Smooth muscle cell of the pulmonary artery (primary cell): ENCODE measurements around the gene IFI30. TPM values are rescaled to one million over a fixed set of nuclear protein-coding genes. Genes with fewer than 3 reads are reported as not detected.

Source experiments
- total RNA-seq: library from RNA; depleted of rRNA; stranded (reverse); fragments of >200 nt; gene quantifications from 2 replicates; pipeline ENCODE4 v1.2.3, GENCODE V29; 2014

IFI30 gene
- total RNA-seq, result 21.5 and 30.6 TPM in 2 replicates

GRCh38 chr19:18173572-18174288 is at the start of gene IFI30:
Gene IFI30, plus strand, starts transcription at chr19:18173813. Its CDS starts 29 bp downstream, at chr19:18173842.

DNA sequence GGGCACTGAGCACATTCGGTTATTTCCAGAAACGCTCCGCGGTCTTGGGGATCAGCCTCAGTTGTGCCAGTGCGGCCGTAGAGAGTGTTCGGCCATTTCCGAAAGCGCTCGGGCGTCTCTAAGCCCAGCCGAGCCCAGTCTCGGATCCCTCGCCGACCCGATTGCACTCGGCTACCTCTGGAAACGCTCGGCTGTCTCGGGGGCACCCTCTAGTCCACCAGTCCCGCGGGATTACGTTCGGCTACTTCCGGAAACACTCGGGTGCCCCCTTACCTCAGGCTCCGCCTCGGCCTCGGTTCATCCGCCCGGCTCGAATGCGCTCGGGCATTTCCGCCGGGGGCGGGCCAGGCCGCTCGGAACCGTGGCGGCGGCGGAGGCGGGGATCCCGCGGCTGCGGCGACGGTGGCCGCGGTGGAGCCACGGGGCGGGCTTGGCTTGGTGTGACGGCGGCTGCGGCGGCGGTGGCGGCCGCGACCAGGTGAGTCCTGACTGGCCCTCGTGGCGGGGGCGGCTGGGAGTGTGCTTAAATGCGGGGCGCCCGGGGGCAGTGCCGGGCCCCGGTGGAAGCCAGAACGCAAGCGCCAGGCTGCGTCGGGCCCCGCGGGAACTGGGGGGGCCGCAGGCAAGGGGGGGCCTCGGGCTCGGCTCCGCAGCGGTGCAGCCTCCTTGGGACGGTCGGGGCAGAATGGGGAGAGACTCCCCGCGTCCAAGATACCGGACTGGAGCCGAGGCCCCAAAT is 20.6 kb upstream of the IFI30 start, which contains the start of gene PIK3R2:
TSS of gene PIK3R2 (plus strand) at position 347 of the 739 bp plus-strand sequence. CDS start 2,717 bp downstream, outside the sequence.

GRCh38 chr19:18192673-18193387 is 19.2 kb downstream of the IFI30 start, which contains the start of gene MPV17L2:
Gene MPV17L2, plus strand, starts transcription at chr19:18193218. Its CDS starts 64 bp downstream, at chr19:18193282.

DNA sequence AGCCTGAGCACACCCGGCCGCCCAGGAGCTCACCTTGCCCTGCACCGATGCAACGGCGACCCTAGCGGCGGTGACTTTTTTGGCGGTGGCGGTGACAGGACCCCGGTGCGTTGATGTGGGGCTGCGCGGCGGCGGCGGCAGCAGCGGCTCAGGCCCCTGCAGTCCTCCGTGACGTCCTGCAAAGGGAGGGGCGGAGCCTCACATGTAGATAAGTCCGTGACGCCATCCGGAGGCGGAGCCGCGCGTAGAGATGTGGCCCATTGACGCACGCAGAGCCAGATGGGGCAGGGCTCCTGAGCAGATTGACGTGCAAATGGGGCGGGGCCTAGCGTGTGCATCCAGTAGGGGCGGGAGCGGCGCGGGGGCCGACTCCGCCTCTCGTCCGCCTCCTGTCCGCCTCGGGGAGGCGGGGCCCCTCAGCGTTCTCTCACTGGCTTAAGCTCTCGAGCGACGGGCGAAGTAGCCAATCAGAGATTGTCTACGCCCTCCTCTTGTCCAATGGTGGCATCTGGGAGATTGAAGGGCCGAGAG is 30.3 kb downstream of the IFI30 start, which contains the start of gene RAB3A:
TSS of gene RAB3A (minus strand) at position 180 of the 531 bp plus-strand sequence. CDS start 1,302 bp downstream, outside the sequence.

DNA sequence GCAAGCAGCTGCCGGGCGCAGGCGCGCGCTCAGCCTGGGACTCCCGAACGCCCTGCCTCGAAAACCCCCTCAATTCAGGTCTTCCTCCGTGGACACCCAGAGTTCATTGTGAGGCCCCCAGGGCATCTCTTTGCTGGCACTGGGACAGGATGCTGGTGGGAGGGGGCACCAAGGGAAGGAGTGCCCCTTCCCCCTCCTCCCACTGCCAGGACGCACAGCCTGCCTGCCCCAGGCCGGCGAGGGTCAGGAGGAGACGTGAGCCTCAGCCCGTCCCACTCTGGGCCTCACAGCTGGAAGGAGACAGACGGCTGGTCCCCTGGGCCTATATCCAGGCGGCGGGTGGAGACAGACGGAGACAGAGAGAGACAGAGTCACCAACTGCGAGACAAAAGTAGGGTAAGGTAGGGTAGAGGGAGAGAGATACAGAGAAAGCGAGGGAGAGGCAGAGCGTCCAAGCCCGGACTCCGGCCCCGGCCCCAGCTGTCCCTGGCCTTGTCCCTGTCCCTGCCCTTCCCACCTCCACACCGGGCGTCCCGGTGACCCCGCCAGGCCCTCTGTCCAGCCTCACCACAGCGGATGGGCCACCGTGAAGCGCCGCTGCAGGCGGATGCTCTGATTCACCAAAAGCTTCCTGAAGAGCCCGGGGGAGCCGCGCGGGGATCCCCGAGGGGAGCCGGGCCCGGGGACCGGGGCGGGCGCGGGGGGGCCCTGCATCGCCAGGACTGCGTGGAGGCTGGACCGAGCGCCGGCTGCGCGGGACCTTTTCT is 52.3 kb downstream of the IFI30 start, which contains the start of gene PDE4C:
TSS of gene PDE4C (minus strand) at position 737 of the 767 bp plus-strand sequence. CDS start at position 714, 23 bp downstream.

Other genes starting within 250 kb of the IFI30 start
- gene CCDC124, start 240.8 kb upstream of the IFI30 start, total RNA-seq, result 31.9 and 36.4 TPM in 2 replicates
- gene KCNN1, start 206.7 kb upstream of the IFI30 start, total RNA-seq, result 0.03 TPM in 1 of 2 replicates, not detected in the other
- 11.0 and 15.1 TPM in 2 replicates for gene ARRDC2, start 165.6 kb upstream of the IFI30 start, total RNA-seq
- gene IL12RB1, start 86.9 kb upstream of the IFI30 start, total RNA-seq, result 0.33 and 0.36 TPM in 2 replicates
- 8.4 and 8.5 TPM in 2 replicates for gene MAST3, start 76.0 kb upstream of the IFI30 start, total RNA-seq
- 32.0 and 55.7 TPM in 2 replicates for gene PIK3R2, start 20.6 kb upstream of the IFI30 start, total RNA-seq
- 4.4 and 7.6 TPM in 2 replicates for gene MPV17L2, start 19.4 kb downstream of the IFI30 start, total RNA-seq
- 8.6 and 10.4 TPM in 2 replicates for gene RAB3A, start 30.2 kb downstream of the IFI30 start, total RNA-seq
- 4.5 and 21.3 TPM in 2 replicates for gene PDE4C, start 52.6 kb downstream of the IFI30 start, total RNA-seq
- 0.33 and 1.1 TPM in 2 replicates for gene IQCN, start 100.6 kb downstream of the IFI30 start, total RNA-seq
- gene JUND, start 107.8 kb downstream of the IFI30 start, total RNA-seq, result 146 and 216 TPM in 2 replicates
- gene LSM4, start 149.3 kb downstream of the IFI30 start, total RNA-seq, result 85.4 and 90.5 TPM in 2 replicates
- gene PGPEP1, start 166.8 kb downstream of the IFI30 start, total RNA-seq, result 53.4 and 53.7 TPM in 2 replicates
- 78.5 and 124 TPM in 2 replicates for gene GDF15, start 212.3 kb downstream of the IFI30 start, total RNA-seq
- 0.07 TPM in 2 replicates for gene LRRC25, start 223.8 kb downstream of the IFI30 start, total RNA-seq
- 50.0 and 70.0 TPM in 2 replicates for gene SSBP4, start 245.6 kb downstream of the IFI30 start, total RNA-seq